Cardiac septum (tissue), 1 donor: ENCODE measurements around the gene BCAR1. TPM values are rescaled to one million over a fixed set of nuclear protein-coding genes. Genes with fewer than 3 reads are reported as not detected.
"Not testable (repeated sequence)": the region's sequence is repeated elsewhere in the genome, so short reads cannot be mapped to it uniquely, and the experiment has no call there.

Experiments
- DNase-seq: peaks from one replicate; pipeline ENCODE4 v3.0.0-alpha.2; 2020; ENCODE audit warnings: low spot score
- intact Hi-C: fragments of 100-400 bp; cut with DNase I; formaldehyde crosslinking; loops from one replicate; pipeline ENCODE4 v1.14.0; 2022
- total RNA-seq: library from RNA; stranded (reverse); fragmentation: NEBNext Ultra II Directional; extraction: Animal tissue kit (Norgen Biotek cat#: 25700); gene quantifications from one replicate; pipeline ENCODE4 v1.2.1, GENCODE V29; 2021
- donor health status: DM: no; HTN: no; CAD: no.

BCAR1 gene
- total RNA-seq, 1 donor from 2014 or later = 80.3 TPM

DNA sequence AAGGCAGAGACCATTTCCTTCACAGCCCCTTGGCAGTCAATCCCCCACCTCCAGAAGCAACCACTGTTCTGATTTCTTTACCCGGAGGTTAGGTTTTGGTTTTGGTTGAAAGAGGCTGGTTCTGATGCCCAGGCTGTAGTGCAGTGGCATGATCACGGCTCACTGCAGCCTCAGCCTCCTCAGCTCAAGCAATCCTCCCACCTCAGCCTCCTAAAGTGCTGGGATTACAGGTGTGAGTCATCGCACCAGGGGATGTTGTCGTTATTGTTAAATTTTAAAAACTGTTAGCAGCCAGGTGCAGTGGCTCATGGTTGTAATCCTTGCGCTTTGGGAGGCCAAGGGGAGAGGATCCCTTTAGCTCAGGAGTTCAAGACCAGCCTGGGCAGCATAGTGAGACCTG is 41.5 kb downstream of the BCAR1 start:
- intact Hi-C loops = no loop called here
- DNase-seq = no peak

DNA sequence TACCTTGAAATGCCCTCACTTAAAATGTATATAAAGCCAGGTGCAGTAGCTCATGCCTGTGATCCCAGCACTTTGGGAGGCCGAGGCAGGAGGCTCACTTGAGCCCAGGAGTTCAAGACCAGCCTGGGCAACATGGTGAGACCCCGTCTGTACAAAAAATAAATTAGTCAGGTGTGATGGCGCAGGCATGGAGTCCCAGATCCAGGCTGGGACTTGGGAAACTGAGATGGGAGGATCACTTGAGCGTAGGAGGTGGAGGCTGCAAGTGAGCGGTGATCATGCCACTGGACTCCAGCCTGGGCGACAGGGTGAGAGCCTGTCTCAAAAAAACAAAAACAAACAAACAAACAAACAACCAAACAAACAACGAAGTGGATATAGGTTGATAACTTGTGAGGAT is 41.9 kb downstream of the BCAR1 start:
- DNase-seq, intact Hi-C loops: not testable (repeated sequence)

DNA sequence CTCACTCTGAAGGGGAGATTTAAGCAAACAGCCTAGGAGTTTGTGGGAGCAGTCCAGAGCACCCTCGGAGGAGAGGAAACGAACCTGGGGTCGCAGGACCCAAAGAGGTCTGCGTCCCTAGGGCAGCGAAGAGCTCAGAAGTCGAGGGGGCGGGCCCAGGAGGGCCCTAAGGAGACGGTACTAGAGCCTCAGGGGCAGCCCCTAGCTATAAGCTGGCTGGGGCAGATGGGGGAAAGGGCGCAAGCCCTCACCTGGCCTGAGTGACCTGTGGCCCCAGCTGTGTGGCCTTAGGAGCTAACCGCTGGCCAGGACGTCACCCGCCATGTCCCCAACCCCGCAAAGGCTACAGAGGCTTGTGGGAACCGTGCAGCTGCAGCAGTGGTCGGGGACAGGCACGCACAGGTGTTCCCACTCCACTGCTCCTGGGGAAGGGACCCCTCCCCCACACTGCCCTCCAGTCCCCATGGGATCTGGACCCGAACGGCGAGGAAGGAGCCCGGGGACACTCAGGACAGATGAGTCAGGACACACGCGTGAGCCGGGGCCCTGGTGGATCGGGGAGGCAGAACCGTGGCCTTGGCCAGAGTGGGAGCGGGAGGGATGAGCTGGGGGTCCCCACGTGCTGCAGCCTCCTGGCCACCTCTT is 42.4 kb downstream of the BCAR1 start:
- no peak for DNase-seq
- intact Hi-C loops = no loop called here

DNA sequence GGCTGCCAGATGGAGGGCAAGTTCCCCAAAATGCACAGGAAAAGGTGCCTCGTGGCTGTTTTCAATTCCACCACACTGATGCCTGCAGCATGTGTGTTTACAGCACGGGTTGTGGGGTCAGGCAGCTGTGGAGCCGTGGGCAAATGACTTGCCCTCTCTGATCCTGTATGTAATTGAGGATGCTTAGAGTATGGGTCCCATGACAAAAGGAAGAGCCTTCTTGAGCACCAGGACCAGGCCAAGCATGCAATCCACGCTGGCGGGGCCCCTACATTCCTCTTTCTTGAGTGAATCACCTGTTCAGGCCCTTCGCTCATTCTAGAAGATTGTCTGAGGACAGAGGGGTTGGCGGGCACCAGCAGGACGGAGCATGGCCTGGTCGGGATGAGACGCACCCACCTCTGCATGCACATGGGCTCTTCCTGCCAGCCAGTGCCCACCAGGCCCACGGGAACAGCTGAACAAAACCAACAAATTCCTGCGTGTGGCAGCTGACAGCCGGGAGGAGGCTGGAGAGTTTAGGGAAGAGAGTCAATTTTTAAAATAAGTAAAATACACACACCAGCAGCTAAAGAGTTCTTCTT is 43.1 kb downstream of the BCAR1 start:
- no peak for DNase-seq
- intact Hi-C loops = no loop called here

DNA sequence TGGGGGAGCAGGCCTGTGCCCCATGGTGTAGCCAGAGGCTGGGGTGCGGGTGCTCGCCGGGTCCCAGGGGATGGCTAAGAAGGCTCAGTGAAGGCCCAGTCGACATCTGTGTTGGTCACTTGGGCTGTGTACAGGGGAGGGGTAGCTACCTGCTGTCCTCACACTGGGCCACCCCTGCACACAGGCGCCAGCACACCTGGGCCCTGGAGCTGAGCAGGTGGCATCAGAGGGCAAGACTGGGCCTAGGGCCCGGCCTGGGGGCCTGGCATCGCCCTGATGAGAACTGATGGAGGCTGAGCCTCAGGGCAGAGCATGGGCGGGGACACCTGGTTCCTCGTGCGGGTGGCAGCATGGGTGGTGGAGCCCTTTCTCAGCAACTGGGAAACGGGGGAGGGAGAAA is 43.6 kb downstream of the BCAR1 start:
- DNase-seq = no peak
- intact Hi-C loops = loop anchor here (2.0 kb wide), 1 partner anchor 17 kb away; no protein-coding TSS in a partner anchor

DNA sequence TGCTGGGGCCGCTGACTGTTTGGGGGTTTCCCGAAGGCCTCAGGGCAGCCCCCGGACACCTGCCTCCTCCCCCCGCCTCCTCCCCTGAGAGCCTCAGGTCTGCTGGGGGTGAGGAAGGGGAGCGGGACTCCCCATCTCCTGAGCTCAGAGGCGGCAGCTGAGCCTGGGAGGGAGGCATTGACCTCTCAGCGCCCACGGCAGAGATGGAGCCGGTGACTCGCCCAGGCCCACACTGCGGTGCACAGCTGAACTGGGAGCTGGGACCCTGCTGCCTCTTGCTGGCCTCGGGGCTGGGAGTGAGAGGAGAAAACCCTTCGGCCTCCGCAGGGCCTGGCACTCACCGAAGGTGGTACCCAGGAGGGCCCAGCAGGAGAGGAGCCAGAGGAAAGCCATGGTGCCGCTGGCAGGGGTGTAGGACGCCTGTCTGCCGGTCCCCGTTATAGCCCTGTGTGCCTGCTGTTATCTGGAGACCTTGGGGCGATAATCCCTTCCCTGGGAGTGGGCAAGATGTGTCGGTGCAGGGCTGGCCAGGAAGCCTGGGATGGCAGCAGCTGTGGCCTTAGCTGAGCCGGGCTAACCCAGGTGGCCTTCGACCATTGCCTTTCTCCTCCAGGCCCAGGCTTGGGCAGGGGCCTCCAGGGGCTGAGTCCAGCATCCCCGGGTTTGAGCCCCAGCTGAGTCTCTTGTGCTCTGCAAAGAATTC is 44.5 kb downstream of the BCAR1 start, which contains the start of gene CTRB2:
Gene CTRB2, minus strand, starts transcription at position 413 of the 703 bp plus-strand sequence. Its CDS starts 20 bp downstream, at position 393.
- intact Hi-C loops = loop anchor here (2.0 kb wide), 1 partner anchor 18 kb away; no protein-coding TSS in a partner anchor
- no peak for DNase-seq

DNA sequence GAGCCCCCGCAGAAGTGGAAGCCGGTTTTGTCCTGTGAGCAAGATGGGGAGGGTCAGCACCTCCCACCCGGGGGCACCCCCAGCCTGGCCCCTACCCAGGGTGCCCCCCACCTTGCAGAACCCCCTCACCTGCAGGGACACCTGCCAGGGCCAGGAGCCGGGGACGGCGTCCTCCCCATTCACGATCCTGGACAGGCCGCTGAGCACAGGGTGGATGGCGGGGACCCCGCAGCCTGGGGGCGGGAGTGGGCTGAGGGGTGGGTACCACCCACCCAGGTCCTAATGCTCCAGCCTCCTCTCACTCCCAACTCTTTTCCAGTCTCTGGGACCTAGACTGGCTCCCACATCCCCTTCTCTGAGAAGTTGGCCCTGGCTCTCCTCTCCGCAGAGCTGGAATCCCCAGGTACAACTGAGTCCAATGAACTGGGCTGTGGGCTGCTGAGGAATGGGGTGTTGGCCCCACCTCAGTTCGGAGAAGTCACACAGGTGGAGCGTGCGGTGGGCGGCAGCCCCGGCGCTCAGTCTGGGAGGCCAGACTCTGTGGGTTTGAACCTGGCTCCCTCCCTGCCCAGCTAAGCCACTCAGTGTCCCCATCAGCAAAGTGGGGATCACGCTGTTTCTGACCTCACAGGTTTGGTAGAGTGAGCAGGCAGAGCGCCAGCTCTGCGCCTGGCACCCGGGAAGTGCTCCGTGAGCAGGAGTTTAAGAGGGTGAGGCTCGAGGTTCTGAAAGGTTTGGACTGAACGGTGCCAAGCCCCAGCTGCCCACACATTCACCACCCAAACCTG is 45.3 kb downstream of the BCAR1 start:
- not testable (repeated sequence) for DNase-seq
- intact Hi-C loops = loop anchor here (2.0 kb wide), 1 partner anchor 19 kb away; no protein-coding TSS in a partner anchor

DNA sequence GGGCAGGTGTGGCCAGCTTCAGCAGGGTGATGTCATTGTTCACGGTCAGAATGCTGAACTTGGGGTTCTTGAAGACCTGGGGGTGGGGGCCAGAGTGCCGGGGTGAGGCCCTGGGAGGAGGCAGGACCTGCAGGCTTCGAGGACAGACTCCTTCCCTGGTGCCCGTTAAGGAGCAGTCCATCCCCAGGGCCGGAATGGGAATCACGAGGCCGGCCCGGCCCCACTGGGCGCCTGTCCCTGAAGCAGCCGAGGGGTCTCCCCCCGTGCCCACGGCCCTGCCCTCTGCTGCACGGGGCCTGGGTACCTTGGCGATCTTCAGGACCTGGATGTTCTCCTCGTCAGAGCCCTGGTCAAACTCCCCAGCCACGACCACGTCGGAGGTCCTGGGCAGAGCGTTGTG is 46.0 kb downstream of the BCAR1 start:
- intact Hi-C loops, DNase-seq: not testable (repeated sequence)

DNA sequence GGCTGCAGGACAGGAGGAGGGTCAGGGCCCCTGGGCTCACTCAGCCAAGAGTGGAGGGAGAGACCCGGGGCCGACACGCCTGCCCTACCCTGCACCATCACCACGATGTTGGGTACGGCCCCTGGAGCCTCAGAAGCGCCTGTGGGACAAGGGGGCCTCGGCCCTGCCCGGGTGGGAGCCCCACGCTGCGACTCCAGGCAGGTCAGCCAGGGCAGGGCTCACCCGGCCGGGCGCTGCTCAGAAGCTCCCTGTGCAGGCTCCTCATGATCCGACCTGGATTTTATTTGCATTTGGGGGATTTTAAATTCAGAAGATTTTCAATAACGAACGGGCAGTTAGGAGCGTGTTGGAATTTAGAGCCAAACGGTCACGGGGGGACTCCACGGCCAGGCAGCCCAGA is 46.5 kb downstream of the BCAR1 start:
- not testable (repeated sequence) for DNase-seq
- intact Hi-C loops = loop anchor here (5.0 kb wide), 1 partner anchor 177 kb away; no protein-coding TSS in a partner anchor

DNA sequence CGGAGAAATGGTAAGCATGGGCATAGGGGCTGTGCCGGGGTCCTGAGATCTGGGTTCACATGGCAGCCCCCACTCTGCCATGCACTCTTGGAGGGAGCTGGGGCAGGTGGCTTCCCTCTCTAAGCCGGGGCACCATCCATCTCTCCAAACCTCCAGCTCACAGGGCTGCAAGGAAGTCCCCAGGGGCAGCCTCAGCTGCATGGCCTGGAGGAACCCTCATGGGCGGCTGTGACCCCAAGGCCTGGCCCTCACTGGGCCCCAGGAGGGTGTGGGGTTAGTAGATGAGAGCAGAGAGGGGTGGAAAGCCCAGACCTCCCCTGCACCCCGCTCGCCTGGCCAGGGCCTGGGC is 47.0 kb downstream of the BCAR1 start:
- intact Hi-C loops = loop anchor here (5.0 kb wide), 1 partner anchor 178 kb away; no protein-coding TSS in a partner anchor
- no peak for DNase-seq

DNA sequence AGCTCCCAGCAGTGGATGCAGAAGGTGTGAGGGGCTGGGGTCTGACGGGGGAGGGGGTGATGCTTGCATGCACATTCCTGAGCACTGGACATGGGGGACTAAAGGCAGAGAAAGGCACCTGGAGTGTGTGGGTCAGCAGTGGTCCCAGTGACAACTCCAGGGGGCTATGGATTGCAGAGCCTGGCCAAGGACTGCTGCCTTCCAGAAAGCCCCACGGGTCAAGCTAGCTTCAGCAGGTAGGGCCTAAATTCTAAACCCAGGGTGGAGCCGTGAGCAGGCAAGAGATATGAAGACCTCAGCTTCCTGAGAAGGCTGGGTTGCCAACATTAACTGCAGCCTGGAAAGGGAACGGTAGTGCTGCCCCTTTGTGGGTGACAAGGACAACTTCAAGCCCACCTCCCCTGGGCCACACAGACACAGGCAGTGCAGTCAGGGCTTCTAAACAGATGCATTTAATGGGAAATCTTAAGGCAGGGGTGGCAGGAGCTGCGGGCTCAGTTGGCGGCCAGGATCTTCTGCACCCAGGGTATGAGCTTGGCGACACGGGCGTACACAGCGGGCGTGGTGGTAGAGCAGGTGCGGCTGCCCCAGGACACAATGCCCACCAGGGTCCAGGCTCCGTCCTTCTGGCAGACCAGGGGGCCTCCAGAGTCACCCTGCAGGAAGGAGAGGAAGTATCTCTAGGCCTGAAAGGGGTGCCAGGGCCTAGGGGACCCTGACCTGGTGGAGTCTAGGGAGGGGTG is 47.6 kb downstream of the BCAR1 start:
- intact Hi-C loops = loop anchor here (5.0 kb wide), 1 partner anchor 178 kb away; no protein-coding TSS in a partner anchor
- no peak for DNase-seq

DNA sequence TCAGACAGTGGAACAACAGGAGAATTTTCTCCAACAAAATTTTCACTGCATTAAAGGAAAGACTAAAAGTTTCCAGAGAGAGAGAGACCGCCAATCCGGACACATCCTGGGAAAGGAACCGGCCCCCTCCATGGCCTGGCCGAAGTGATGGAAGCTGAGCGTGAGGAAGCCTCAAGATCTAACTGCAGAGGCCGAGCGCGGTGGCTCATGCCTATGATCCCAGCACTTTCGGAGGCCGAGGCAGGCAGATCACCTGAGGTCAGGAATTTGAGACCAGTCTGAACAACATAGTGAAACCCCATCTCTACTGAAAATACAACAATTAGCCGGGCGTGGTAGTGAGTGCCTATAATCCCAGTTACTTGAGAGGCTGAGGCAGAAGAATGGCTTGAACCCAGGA is 48.3 kb downstream of the BCAR1 start:
- intact Hi-C loops = loop anchor here (5.0 kb wide), 1 partner anchor 179 kb away; no protein-coding TSS in a partner anchor
- DNase-seq = peak; percentile 44

DNA sequence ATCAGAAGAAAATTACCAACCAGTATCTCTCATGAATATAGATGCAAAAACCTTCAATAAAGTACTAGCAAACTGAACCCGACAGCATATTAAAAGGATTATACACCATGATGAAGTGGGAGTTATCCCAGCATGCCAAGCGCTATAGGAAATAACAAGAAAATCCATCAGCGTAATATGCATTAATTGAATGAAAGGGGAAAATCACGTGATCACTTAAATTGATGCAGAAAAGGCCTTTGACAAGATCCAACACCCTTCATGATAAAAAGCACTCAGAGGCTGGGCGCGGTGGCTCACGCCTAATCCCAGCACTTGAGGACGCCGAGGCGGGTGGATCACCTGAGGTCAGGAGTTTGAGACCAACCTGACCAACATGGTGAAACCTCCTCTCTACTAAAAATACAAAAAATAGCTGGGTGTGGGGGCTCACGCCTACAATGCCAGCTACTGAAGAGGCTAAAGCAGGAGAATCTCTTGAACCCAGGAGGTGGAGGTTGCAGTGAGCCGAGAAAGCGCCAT is 49.3 kb downstream of the BCAR1 start:
- intact Hi-C loops = loop anchor here (5.0 kb wide), 1 partner anchor 180 kb away; no protein-coding TSS in a partner anchor
- DNase-seq = peak; percentile 20

DNA sequence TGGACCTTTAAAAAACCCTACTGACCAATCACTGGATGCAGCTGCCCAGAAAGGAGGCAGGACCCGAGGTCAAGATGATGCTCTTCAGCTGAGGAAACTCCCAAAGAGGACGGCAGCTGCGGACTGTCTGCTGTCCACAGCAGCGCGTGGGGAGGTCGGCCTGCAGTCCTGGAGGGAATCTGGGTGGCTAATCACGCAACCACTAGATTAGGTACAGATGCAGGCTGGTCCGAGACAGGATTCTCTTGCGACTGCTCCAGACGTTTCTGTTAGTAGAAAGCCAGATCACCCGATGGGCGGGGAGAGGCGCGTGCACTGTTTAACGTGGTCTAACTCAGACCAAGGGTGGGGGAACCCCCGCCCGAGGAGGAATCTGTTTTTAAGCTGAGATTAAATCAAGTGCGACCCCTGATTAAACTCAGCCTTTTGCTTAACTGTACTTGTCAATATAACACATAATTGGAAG is 53.3 kb downstream of the BCAR1 start:
- intact Hi-C loops = loop anchor here (5.0 to 10.0 kb wide), 3 partner anchors 34 to 567 kb away; no protein-coding TSS in a partner anchor

DNA sequence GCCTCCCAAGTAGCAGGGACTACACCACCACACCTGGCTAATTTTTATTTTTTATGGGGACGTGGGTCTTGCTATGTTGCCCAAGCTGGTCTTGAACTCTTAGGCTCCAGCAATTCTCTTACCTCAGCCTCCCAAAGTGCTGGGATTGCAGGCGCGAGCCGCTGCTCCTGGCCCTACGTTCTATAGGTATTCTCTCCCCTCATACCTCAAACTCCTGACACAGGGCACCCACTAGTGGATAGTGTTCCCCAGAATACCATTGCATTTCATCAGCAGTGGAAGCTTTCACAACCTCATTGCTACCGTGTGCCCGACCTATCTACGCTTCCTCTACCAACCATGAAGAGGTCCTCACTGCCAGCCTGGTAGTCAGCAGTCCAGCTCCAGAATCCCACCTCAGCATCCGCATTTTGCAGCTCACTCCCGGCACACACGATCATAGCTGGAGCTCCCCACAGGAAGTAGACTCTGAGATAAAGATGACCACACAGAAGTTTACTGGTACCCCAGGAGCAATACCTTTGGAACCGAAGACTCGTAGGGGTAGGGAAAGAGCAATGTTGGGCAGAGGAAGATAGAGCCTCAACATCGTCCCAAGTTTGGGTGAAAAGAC is 53.8 kb downstream of the BCAR1 start:
- intact Hi-C loops = loop anchor here (5.0 to 10.0 kb wide), 3 partner anchors 35 to 567 kb away; no protein-coding TSS in a partner anchor
- DNase-seq = peak; percentile 29

More for the DNA sequence above, 53.3 kb downstream of the BCAR1 start:
- peak; percentile 68 for DNase-seq

DNA sequence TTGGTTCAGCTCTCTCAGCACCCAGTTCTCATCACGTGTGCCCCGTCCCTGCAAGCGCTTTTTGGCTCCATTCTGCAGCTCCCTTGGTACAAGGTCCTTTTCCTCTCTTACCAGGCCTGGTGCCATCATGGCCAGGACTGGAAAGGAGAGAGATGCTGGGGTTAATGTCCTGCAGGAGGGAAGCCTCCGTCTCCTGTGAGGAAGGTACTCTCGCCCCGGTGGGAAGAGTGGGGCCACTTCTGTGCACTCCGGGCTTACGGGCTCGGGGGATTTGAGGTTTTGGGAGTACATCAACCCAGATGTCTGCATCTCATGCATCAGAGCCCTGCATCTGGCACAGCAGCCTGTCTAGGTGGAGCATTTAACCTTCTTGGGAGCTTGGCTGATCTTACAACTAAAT is 54.6 kb downstream of the BCAR1 start:
- intact Hi-C loops = loop anchor here (5.0 to 10.0 kb wide), 3 partner anchors 35 to 568 kb away; no protein-coding TSS in a partner anchor
- DNase-seq = peak; percentile 61
